T47D (cell line): Measurements from ENCODE around the gene TMEM131L.

Experiments
- DNase-seq, 2 experiments: peaks; one replicate each; pipeline versions ENCODE4 v3.0.0 to v3.0.0-alpha.2; 2011 to 2012; ENCODE audit warnings: low read depth in 1 of 2, low spot score in 1 of 2
- JUND ChIP-seq: IDR thresholded peaks from 2 replicates; pipeline ENCODE4 v1.6.1; 2012; ENCODE audit warnings: low read depth
- in situ Hi-C: cut with HindIII; loops from 2 replicates; pipeline ENCODE4 v1.10.0; 2016; ENCODE audit warnings: low sequenced_read_pairs, low pct_unique_long_range_greater_than_20kb

TMEM131L gene

GRCh38 chr4:153676486-153676885 lies 210.3 kb downstream of the TMEM131L start:
- no peak for TF ChIP-seq JUND
- no peak for DNase-seq
- in situ Hi-C loops: no loop called here

- in situ Hi-C loops: no loop called here
- DNase-seq: no peak
- TF ChIP-seq JUND: no peak
Measured at GRCh38 chr4:153676984-153677383, 210.8 kb downstream of the TMEM131L start.

- in situ Hi-C loops: no loop called here
- no peak for TF ChIP-seq JUND
- DNase-seq: no peak
Measured at GRCh38 chr4:153679486-153679885, 213.3 kb downstream of the TMEM131L start.

GRCh38 chr4:153683763-153684181 lies 217.6 kb downstream of the TMEM131L start:
- no peak for DNase-seq
- in situ Hi-C loops: no loop called here

GRCh38 chr4:153684182-153684970 lies 218.2 kb downstream of the TMEM131L start, which contains the start of gene TLR2:
TLR2 (plus strand) TSS chr4:153684280; CDS start chr4:153702908, 18,628 bp downstream.
- no peak for TF ChIP-seq JUND
- in situ Hi-C loops: no loop called here
- DNase-seq: peak; percentile 45 to 77

More at GRCh38 chr4:153683763-153684181, 217.6 kb downstream of the TMEM131L start:
- no peak for TF ChIP-seq JUND

- peak in 1 of 2 experiments; percentile 18 for DNase-seq
- TF ChIP-seq JUND: no peak
- in situ Hi-C loops: no loop called here
Measured at GRCh38 chr4:153684971-153685371, 218.8 kb downstream of the TMEM131L start.
